K562 (cell line): ENCODE measurements around the gene CRTC3. TPM values are rescaled to one million over a fixed set of nuclear protein-coding genes. Genes with fewer than 3 reads are reported as not detected.

Experiments
- BRF2 ChIP-seq: IDR thresholded peaks from 3 replicates; pipeline ENCODE4 v1.6.1; 2011; ENCODE audit warnings: borderline replicate concordance, mild to moderate bottlenecking; ENCODE audit not compliant: insufficient read length, insufficient read depth
- CTBP1 ChIP-seq: fragments of 450-650 bp; IDR thresholded peaks from 2 replicates; pipeline ENCODE4 v1.6.1; 2016; ENCODE audit warnings: borderline replicate concordance
- GATA2 ChIP-seq: sonication (generic); formaldehyde crosslinking; IDR thresholded peaks from 2 replicates; pipeline ENCODE4 v1.4.0; 2020; ENCODE audit warnings: mild to moderate bottlenecking, missing genetic modification reagents
- HMBOX1 ChIP-seq: sonication (generic); IDR thresholded peaks from 2 replicates; pipeline ENCODE4 v1.6.1; 2016
- KAT7 ChIP-seq: sonication (generic); formaldehyde crosslinking; IDR thresholded peaks from 2 replicates; pipeline ENCODE4 v1.8.0; 2022; ENCODE audit warnings: missing genetic modification reagents, mild to moderate bottlenecking, borderline replicate concordance
- KLF10 ChIP-seq: fragments of 250-450 bp; sonication (Bioruptor Pico); IDR thresholded peaks from 2 replicates; pipeline ENCODE4 v1.6.1; 2021; ENCODE audit warnings: matching md5 sums
- MLLT1 ChIP-seq, 2 experiments: fragments of 450-650 bp; IDR thresholded peaks; 2 replicates each; pipeline ENCODE4 v1.6.1; 2016
- MNT ChIP-seq, 2 experiments: fragments of 450-650 bp; conservative IDR thresholded peaks; 2 replicates each; pipeline ENCODE4 v1.6.1; 2017; ENCODE audit warnings: mild to moderate bottlenecking in 2 of 2, moderate library complexity in 2 of 2
- POLR2G ChIP-seq: fragments of 200-400 bp; formaldehyde crosslinking; IDR thresholded peaks from 2 replicates; pipeline ENCODE4 v1.6.1; 2017; ENCODE audit warnings: low read depth, mild to moderate bottlenecking, antibody characterized with exemption, low read length, moderate library complexity
- RBBP5 ChIP-seq: fragments of 200-600 bp; sonication (generic); IDR thresholded peaks from 2 replicates; pipeline ENCODE4 v1.6.1; 2012; ENCODE audit warnings: borderline replicate concordance, mild to moderate bottlenecking, low read length, control low read depth, inconsistent platforms; ENCODE audit not compliant: insufficient read depth, poor library complexity, severe bottlenecking
- RFX5 ChIP-seq: IDR thresholded peaks from 2 replicates; pipeline ENCODE4 v1.6.1; 2011; ENCODE audit warnings: low read depth, mild to moderate bottlenecking, improper control_type of control experiment, low read length
- SIN3A ChIP-seq, 2 experiments: fragments of 150-350 bp in 1 of 2; IDR thresholded peaks; 2 replicates each; pipeline ENCODE4 v1.6.1; 2011 to 2016; ENCODE audit warnings: borderline replicate concordance in 2 of 2, low read depth in 2 of 2, low read length in 2 of 2, mild to moderate bottlenecking in 2 of 2, moderate library complexity in 2 of 2; ENCODE audit not compliant: control insufficient read depth in 1 of 2
- ZBTB43 ChIP-seq: sonication (generic); formaldehyde crosslinking; IDR thresholded peaks from 2 replicates; pipeline ENCODE4 v1.8.0; 2023; ENCODE audit warnings: mild to moderate bottlenecking, missing genetic modification reagents
- ZEB2 ChIP-seq: fragments of 450-650 bp; IDR thresholded peaks from 2 replicates; pipeline ENCODE4 v1.6.1; 2016
- polyA plus RNA-seq, 8 experiments: library from polyadenylated mRNA; depleted of rRNA in 4 of 8; stranded (reverse) in 5 of 8; unstranded in 3 of 8; fragments of >200 nt; fragmentation: Nextera tagmentation in 2 of 8; fragmentation: Illumina TruSeq in 1 of 8; extraction: Ambion mirVana in 2 of 8; extraction: Trizol in 1 of 8; gene quantifications; 2 replicates each; pipeline versions ENCODE4 v1.2.1 to v1.2.3, GENCODE V29; 2011 to 2014; ENCODE audit warnings: inconsistent platforms in 1 of 8, missing spikeins in 1 of 8
- total RNA-seq, 7 experiments: library from RNA; depleted of rRNA in 6 of 7; stranded (reverse); fragments of >200 nt in 6 of 7; fragmentation: Illumina TruSeq in 2 of 7; extraction: Trizol in 2 of 7; gene quantifications; 2 replicates each; pipeline versions ENCODE4 v1.2.1 to v1.2.3, GENCODE V29; 2011 to 2021; ENCODE audit warnings: low replicate concordance in 1 of 7

The CRTC3 gene
- total and polyA plus RNA-seq, 9 of the 15 experiments (the other 6 are each of a cell fraction or from before 2014, with no cell fraction given), result 1.2 to 19.0 (median 11.6) TPM

- TF ChIP-seq MNT (conservative IDR thresholded peaks at IDR 0.05), result no peak
- TF ChIP-seq ZBTB43, result no peak
- TF ChIP-seq KAT7 (CRISPR knock-in tag), result peak; percentile 2; the same call in 1 of the 2 replicates
- peak; percentile 26; the same call in 1 of the 2 replicates for TF ChIP-seq CTBP1
- TF ChIP-seq RFX5, result no peak
- TF ChIP-seq ZEB2, result peak; percentile 42; the same call in 1 of the 2 replicates
- TF ChIP-seq MLLT1 (IDR thresholded peaks at IDR 0.05), result no peak
- no peak for TF ChIP-seq KLF10 (CRISPR knock-in tag)
- 0 out of 4 replicates have a peak, but pooled peaks of 1 of the 2 experiments have one; percentile 4 for TF ChIP-seq SIN3A (IDR thresholded peaks at IDR 0.05; ENCODE audit: borderline replicate concordance in 2 of 2, control insufficient read depth in 1 of 2, low read depth in 2 of 2, low read length in 2 of 2)
- TF ChIP-seq HMBOX1, result no peak
- peak; percentile 46; the same call in 1 of the 2 replicates for TF ChIP-seq POLR2G
- TF ChIP-seq GATA2 (CRISPR knock-in tag), result no peak
- no peak for TF ChIP-seq BRF2
- peak; percentile 78 for TF ChIP-seq RBBP5
These were observed 728 bp downstream of the CRTC3 start (continued) for GRCh38 chr15:90530250-90531051.
